Esophagus squamous epithelium (tissue), 4 donors: ENCODE measurements around the gene FGD4.

Source experiments
- CTCF ChIP-seq, 6 experiments: fragments of 450-650 bp in 4 of 6; fragments of 200-600 bp in 2 of 6; sonication (generic) in 2 of 6; IDR thresholded peaks; one replicate each; pipeline ENCODE4 v1.5.1; 2016 to 2019; ENCODE audit warnings: antibody characterized with exemption in 6 of 6, mild to moderate bottlenecking in 4 of 6, moderate library complexity in 4 of 6
- POLR2A ChIP-seq, 4 donors: fragments of 450-650 bp; IDR thresholded peaks; one replicate each; pipeline ENCODE4 v1.6.1; 2017; ENCODE audit warnings: antibody characterized with exemption in 4 of 4, mild to moderate bottlenecking in 4 of 4, moderate library complexity in 3 of 4

GRCh38 chr12:32544893-32545292 lies 145.5 kb downstream of the FGD4 start:
- TF ChIP-seq CTCF (IDR thresholded peaks at IDR 0.05) (no peak), POLR2A (IDR thresholded peaks at IDR 0.05) (no peak)
